Measurements from ENCODE around the gene STUM.

The STUM gene

DNA sequence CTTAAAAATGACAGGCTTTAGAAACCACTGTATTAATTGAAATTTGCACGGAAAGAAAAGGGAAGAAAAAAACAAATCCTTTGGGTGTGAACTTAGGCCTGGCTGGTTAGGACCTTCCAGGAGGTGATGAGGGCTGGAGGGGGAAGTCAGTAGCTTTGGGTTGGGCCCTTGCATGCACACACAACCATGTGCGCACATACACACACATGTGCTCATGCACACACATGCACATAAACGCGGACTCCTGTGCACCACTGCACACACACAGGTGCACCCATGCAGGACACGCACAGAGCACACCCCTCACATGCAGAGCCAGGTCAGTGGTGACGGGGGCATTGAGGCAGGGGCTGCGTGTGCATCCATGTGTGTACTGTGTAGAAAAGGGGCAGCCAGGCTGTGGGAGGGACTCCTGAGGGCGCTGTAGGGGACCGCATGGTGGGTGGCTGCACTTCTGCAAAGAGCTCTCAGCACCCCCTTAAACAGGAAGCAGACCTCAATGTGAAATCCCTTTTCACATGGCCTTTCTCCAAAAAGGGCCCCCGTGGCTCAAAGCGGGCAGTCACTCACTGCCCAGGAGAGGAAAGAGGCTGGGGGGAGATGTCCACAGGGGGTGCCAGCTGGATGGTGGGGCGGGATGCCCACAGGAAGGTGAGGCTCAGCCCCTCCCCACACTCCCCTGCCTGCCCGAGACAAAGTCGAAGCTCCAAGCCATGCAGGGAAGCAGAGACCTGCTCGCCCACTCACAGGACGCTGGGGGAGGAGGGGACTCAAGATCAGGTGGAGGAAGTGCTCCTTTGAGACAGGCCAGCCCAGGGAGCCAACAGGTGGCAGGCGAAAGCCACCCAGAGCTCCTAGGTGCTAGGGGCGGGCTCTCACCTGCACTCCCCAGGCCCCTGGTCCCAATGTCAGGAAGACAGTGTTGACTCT lies 95.3 kb downstream of the STUM start:
- Histone ChIP-seq H3K27ac (no peak overlapping the region), H3K4me3 (no peak overlapping the region)
- TF ChIP-seq, protein P1, sequence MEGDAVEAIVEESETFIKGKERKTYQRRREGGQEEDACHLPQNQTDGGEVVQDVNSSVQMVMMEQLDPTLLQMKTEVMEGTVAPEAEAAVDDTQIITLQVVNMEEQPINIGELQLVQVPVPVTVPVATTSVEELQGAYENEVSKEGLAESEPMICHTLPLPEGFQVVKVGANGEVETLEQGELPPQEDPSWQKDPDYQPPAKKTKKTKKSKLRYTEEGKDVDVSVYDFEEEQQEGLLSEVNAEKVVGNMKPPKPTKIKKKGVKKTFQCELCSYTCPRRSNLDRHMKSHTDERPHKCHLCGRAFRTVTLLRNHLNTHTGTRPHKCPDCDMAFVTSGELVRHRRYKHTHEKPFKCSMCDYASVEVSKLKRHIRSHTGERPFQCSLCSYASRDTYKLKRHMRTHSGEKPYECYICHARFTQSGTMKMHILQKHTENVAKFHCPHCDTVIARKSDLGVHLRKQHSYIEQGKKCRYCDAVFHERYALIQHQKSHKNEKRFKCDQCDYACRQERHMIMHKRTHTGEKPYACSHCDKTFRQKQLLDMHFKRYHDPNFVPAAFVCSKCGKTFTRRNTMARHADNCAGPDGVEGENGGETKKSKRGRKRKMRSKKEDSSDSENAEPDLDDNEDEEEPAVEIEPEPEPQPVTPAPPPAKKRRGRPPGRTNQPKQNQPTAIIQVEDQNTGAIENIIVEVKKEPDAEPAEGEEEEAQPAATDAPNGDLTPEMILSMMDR (IDR thresholded peaks at IDR 0.05) = no peak
- DNase-seq (ENCODE audit: low spot score) = no peak

GRCh38 chr1:226644541-226645176 lies 96.1 kb downstream of the STUM start:
- TF ChIP-seq, protein P1 (IDR thresholded peaks at IDR 0.05) = no peak
- no peak overlapping the region for H3K4me3 ChIP-seq
- DNase-seq (ENCODE audit: low spot score) = no peak
- no peak overlapping the region for H3K27ac ChIP-seq

GRCh38 chr1:226645279-226645976 lies 96.9 kb downstream of the STUM start:
- TF ChIP-seq, protein P1 (IDR thresholded peaks at IDR 0.05) = no peak
- no peak overlapping the region for H3K4me3 ChIP-seq
- DNase-seq (ENCODE audit: low spot score) = no peak
- H3K27ac ChIP-seq = no peak overlapping the region

DNA sequence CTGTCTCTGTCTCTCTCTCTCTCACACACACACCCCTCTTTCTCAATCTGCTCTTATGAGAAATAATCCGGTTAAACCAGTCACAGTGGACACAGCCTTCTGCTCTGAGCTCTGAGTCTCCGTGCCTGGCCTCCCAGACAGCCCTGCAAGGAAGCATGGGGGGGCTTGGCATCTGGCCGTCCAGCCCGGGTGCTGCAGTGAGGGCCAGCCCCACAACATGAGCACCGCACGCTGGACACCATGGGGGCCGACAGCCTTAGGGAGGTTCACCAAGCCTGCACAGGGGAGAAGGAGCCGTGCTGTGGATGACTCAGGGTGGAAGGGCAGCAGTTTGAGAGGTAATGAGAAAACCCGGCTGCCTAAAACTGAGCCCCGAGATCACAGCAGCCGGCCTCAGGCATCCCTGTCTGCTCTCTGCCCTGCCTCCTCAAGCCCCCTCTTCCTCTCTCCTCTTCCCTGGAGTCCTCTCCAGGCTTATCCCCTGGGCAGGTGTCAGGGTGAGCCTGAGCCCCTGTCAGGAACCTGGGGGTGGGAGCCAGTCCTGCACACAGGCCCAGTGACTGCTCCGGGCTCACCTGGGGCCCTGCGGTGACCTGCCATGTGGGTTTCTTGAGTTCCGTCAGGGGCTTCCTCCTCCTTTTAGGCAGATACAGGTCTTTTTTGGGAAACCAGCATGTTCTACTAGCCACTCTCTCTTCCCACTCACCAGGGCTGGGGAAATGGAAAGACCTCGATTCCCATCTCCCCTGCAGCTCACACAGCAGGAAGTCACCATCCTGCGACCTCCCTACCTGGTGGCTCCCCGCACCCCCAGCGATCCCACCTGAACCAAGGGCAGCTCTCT lies 97.7 kb downstream of the STUM start:
- no peak for DNase-seq (ENCODE audit: low spot score)
- Histone ChIP-seq H3K27ac (no peak overlapping the region), H3K4me3 (no peak overlapping the region)
- TF ChIP-seq, protein P1 (IDR thresholded peaks at IDR 0.05) = no peak

GRCh38 chr1:226646870-226647449 lies 98.4 kb downstream of the STUM start:
- Histone ChIP-seq H3K27ac (no peak overlapping the region), H3K4me3 (no peak overlapping the region)
- TF ChIP-seq, protein P1 (IDR thresholded peaks at IDR 0.05) = no peak
- no peak for DNase-seq (ENCODE audit: low spot score)

- Histone ChIP-seq H3K4me3 (no peak overlapping the region), H3K27ac (no peak overlapping the region)
- TF ChIP-seq, protein P1 (IDR thresholded peaks at IDR 0.05) = no peak
- DNase-seq (ENCODE audit: low spot score) = no peak
These were observed 99.2 kb downstream of the STUM start for GRCh38 chr1:226647719-226648118.

All from coronary artery (tissue), 2 donors.